HCT116 (cell line): ENCODE measurements around the gene ATG4A. TPM values are rescaled to one million over a fixed set of nuclear protein-coding genes. Genes with fewer than 3 reads are reported as not detected.

ENCODE experiments used
- ATAC-seq: fragments of 200-7000 bp; cut with Tn5 transposase; 2 replicates; pipeline ENCODE4 v1.9.1; 2020; ENCODE audit warnings: mild to moderate bottlenecking, moderate library complexity
- BruUV-seq: library from RNA; stranded (reverse); fragments of 400-500 nt; replicated peaks from 2 replicates; lab custom pipeline; 2021; lab: Mats Ljungman, UMichigan
- CTCF ChIA-PET: fragments of 300-600 bp; sonication (Branson Sonifier 250); formaldehyde crosslinking; loops from one replicate; lab custom pipeline; 2021; ENCODE audit warnings: antibody characterized with exemption; lab: Charles Lee
- POLR2A ChIA-PET: fragments of 300-600, 350-600 bp; sonication (Branson Sonifier 250); formaldehyde crosslinking; loops from one replicate; lab custom pipeline; 2021; ENCODE audit warnings: antibody characterized with exemption; lab: Charles Lee
- RAD21 ChIA-PET, 2 experiments: fragments of 300-600 bp; sonication (Branson Sonifier 250); formaldehyde crosslinking; loops; one replicate each; lab custom pipeline; 2023; ENCODE audit warnings: low total read pairs in 2 of 2; ENCODE audit not compliant: uncharacterized antibody in 2 of 2, unreplicated experiment in 2 of 2, low non-redundant PET in 1 of 2; lab: Charles Lee
- DNase-seq: peaks from one replicate; pipeline ENCODE4 v3.0.0-alpha.2; 2010; ENCODE audit warnings: low read depth, low spot score
- H2AFZ ChIP-seq: fragments of 200-600 bp; shearing (Covaris generic), sonication (generic); 2 replicates; pipeline ENCODE4 v1.6.1; 2017; ENCODE audit warnings: low read depth, mixed run types, mixed read lengths, antibody characterized with exemption, low read length; ENCODE audit not compliant: poor library complexity, severe bottlenecking
- H3K27ac ChIP-seq: 2 replicates; pipeline ENCODE4 v1.5.1; 2012; ENCODE audit warnings: low read depth, low read length
- H3K27me3 ChIP-seq: fragments of 200-600 bp; sonication (generic); 2 replicates; pipeline ENCODE4 v1.6.1; 2016; ENCODE audit warnings: mixed run types, low read length, mixed read lengths; ENCODE audit not compliant: insufficient read depth
- H3K36me3 ChIP-seq, 2 experiments: fragments of 200-500 bp in 1 of 2; fragments of 200-600 bp in 1 of 2; sonication (Bioruptor generic) in 1 of 2; sonication (generic) in 1 of 2; 2 replicates each; pipeline versions ENCODE4 v1.5.1 to v1.6.1; 2014 to 2016; ENCODE audit warnings: low read length in 2 of 2, inconsistent platforms in 1 of 2, mixed read lengths in 1 of 2, mixed run types in 1 of 2; ENCODE audit not compliant: insufficient read depth in 2 of 2, control insufficient read depth in 1 of 2
- H3K4me1 ChIP-seq, 2 experiments: fragments of 200-600 bp in 1 of 2; sonication (generic) in 1 of 2; 2 replicates each; pipeline versions ENCODE4 v1.5.1 to v1.6.1; 2012 to 2017; ENCODE audit warnings: low read length in 2 of 2, inconsistent platforms in 1 of 2, mild to moderate bottlenecking in 1 of 2, mixed read lengths in 1 of 2, mixed run types in 1 of 2, moderate library complexity in 1 of 2; ENCODE audit not compliant: insufficient read depth in 2 of 2, control insufficient read depth in 1 of 2
- H3K4me2 ChIP-seq: fragments of 200-600 bp; sonication (generic); 2 replicates; pipeline ENCODE4 v1.6.1; 2017; ENCODE audit warnings: mixed run types, low read length, mixed read lengths
- H3K4me3 ChIP-seq, 2 experiments: fragments of 200-600 bp in 1 of 2; sonication (generic) in 1 of 2; replicated peaks in 1 of 2; 2 replicates each; pipeline ENCODE4 v1.5.1; 2011 to 2016; ENCODE audit warnings: low read length in 2 of 2, control low read depth in 1 of 2, low read depth in 1 of 2, mild to moderate bottlenecking in 1 of 2, mixed read lengths in 1 of 2, mixed run types in 1 of 2
- H3K79me2 ChIP-seq: fragments of 200-600 bp; sonication (generic); 2 replicates; pipeline ENCODE4 v1.6.1; 2017; ENCODE audit warnings: mild to moderate bottlenecking, mixed run types, low read length, moderate library complexity, mixed read lengths; ENCODE audit not compliant: insufficient read depth
- H3K9ac ChIP-seq: fragments of 200-600 bp; sonication (generic); 2 replicates; pipeline ENCODE4 v1.6.1; 2016; ENCODE audit warnings: low read length, mixed read lengths
- H3K9me2 ChIP-seq: fragments of 200-600 bp; sonication (generic), shearing (Covaris generic); 2 replicates; pipeline ENCODE4 v1.6.1; 2017; ENCODE audit warnings: mixed run types, mild to moderate bottlenecking, moderate library complexity; ENCODE audit not compliant: insufficient read depth
- H3K9me3 ChIP-seq, 2 experiments: fragments of 200-500 bp in 1 of 2; fragments of 200-600 bp in 1 of 2; sonication (Bioruptor generic) in 1 of 2; sonication (generic) in 1 of 2; 2 replicates each; pipeline ENCODE4 v1.6.1; 2014 to 2017; ENCODE audit warnings: low read length in 2 of 2, mixed read lengths in 2 of 2, inconsistent platforms in 1 of 2, low read depth in 1 of 2, mild to moderate bottlenecking in 1 of 2, mixed run types in 1 of 2, moderate library complexity in 1 of 2; ENCODE audit not compliant: control insufficient read depth in 1 of 2, insufficient read depth in 1 of 2
- H4K20me1 ChIP-seq: fragments of 200-600 bp; sonication (generic), shearing (Covaris generic); 2 replicates; pipeline ENCODE4 v1.6.1; 2017; ENCODE audit warnings: mixed run types, mild to moderate bottlenecking, moderate library complexity; ENCODE audit not compliant: insufficient read depth
- CBX3 ChIP-seq: IDR thresholded peaks from 2 replicates; pipeline ENCODE4 v1.6.1; 2012; ENCODE audit warnings: low read depth
- EGR1 ChIP-seq: IDR thresholded peaks from 2 replicates; pipeline ENCODE4 v1.6.1; 2012; ENCODE audit warnings: low read depth
- ELF1 ChIP-seq: IDR thresholded peaks from 2 replicates; pipeline ENCODE4 v1.6.1; 2012; ENCODE audit warnings: low read depth, borderline replicate concordance
- JUND ChIP-seq: IDR thresholded peaks from 2 replicates; pipeline ENCODE4 v1.6.1; 2012
- POLR2A ChIP-seq: IDR thresholded peaks from 2 replicates; pipeline ENCODE4 v1.7.0; 2011; ENCODE audit warnings: borderline replicate concordance; ENCODE audit not compliant: insufficient read depth, insufficient read length; ENCODE audit errors: extremely low read depth
- SIN3A ChIP-seq: IDR thresholded peaks from 2 replicates; pipeline ENCODE4 v1.6.1; 2012; ENCODE audit warnings: low read depth
- TCF7L2 ChIP-seq: IDR thresholded peaks from 2 replicates; pipeline ENCODE4 v1.7.0; 2011; ENCODE audit warnings: borderline replicate concordance, inconsistent platforms; ENCODE audit not compliant: insufficient read depth, insufficient read length; ENCODE audit errors: extremely low read depth
- YY1 ChIP-seq: IDR thresholded peaks from 2 replicates; pipeline ENCODE4 v1.6.1; 2011; ENCODE audit warnings: low read length, low read depth, moderate library complexity, mild to moderate bottlenecking; ENCODE audit not compliant: insufficient replicate concordance; ENCODE audit errors: extremely low read depth
- ZNF274 ChIP-seq: fragments of 200-500 bp; sonication (Bioruptor generic); IDR thresholded peaks from 2 replicates; pipeline ENCODE4 v1.6.1; 2014; ENCODE audit warnings: mild to moderate bottlenecking, low read depth, low read length, inconsistent platforms
- intact Hi-C: fragments of 100-400 bp; cut with micrococcal nuclease; formaldehyde crosslinking; loops from 2 replicates; pipeline ENCODE4 v1.10.0; 2022
- total RNA-seq: library from RNA; stranded (reverse); gene quantifications from one replicate; pipeline ENCODE4 v1.2.1, GENCODE V29; 2021; ENCODE audit not compliant: unreplicated experiment
- TF ChIP-seq, protein P1 (sequence below): IDR thresholded peaks from 2 replicates; pipeline ENCODE4 v1.6.1; 2012; ENCODE audit warnings: low read depth

The ATG4A gene
- total RNA-seq, 1 experiment from 2014 or later, result 4.1 TPM

DNA sequence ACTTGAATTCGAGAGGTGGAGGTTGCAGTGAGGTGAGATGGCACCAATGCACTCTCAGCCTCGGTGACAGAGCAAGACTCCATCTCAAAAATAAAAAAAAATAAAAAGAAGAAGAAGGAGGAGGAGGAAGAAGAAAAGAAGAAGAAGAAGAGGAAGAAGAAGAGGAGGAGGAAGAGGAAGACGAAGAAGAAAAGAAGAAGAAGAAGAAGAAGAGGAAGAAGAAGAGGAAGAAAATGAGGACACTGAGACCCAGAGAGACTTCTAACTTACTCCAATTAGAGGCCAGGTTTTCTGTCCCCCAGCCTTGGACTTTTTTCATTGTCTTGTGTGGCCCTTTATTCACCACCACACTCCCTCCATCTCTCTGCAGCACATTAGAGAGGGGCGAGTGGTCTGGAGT lies 70.7 kb downstream of the ATG4A start:
- Histone ChIP-seq H3K79me2 (no peaks in the 10 kb centered on the region), H2AFZ (no peak overlapping the region), H3K36me3 (no peaks in the 10 kb centered on the region), H3K9me3 (no peaks in the 10 kb centered on the region), H3K27me3 (no peaks in the 10 kb centered on the region), H3K4me3 (no peak overlapping the region), H3K9ac (no peak overlapping the region), H3K4me2 (no peak overlapping the region), H3K9me2 (no peaks in the 10 kb centered on the region), H3K27ac (no peak overlapping the region), H4K20me1 (no peaks in the 10 kb centered on the region), H3K4me1 (peaks cover 9 to 17% of the 10 kb centered on the region in 2 experiments)
- intact Hi-C loops, result no loop called here
- POLR2A ChIA-PET, result no interaction called here
- RAD21 ChIA-PET, result no interaction called here
- CTCF ChIA-PET, result no interaction called here
- DNase-seq (no peak), ATAC-seq (no peak)
- no TSS peak for BruUV-seq
- no peak for TF ChIP-seq CBX3
- no peak for TF ChIP-seq POLR2A
- TF ChIP-seq ELF1, result no peak
- TF ChIP-seq, protein P1, sequence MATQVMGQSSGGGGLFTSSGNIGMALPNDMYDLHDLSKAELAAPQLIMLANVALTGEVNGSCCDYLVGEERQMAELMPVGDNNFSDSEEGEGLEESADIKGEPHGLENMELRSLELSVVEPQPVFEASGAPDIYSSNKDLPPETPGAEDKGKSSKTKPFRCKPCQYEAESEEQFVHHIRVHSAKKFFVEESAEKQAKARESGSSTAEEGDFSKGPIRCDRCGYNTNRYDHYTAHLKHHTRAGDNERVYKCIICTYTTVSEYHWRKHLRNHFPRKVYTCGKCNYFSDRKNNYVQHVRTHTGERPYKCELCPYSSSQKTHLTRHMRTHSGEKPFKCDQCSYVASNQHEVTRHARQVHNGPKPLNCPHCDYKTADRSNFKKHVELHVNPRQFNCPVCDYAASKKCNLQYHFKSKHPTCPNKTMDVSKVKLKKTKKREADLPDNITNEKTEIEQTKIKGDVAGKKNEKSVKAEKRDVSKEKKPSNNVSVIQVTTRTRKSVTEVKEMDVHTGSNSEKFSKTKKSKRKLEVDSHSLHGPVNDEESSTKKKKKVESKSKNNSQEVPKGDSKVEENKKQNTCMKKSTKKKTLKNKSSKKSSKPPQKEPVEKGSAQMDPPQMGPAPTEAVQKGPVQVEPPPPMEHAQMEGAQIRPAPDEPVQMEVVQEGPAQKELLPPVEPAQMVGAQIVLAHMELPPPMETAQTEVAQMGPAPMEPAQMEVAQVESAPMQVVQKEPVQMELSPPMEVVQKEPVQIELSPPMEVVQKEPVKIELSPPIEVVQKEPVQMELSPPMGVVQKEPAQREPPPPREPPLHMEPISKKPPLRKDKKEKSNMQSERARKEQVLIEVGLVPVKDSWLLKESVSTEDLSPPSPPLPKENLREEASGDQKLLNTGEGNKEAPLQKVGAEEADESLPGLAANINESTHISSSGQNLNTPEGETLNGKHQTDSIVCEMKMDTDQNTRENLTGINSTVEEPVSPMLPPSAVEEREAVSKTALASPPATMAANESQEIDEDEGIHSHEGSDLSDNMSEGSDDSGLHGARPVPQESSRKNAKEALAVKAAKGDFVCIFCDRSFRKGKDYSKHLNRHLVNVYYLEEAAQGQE, result no peak
- no peak for TF ChIP-seq YY1
- TF ChIP-seq JUND, result no peak
- TF ChIP-seq ZNF274, result no peak
- no peak for TF ChIP-seq SIN3A
- no peak for TF ChIP-seq EGR1
- TF ChIP-seq TCF7L2, result no peak
